Measurements from ENCODE around the gene TMEM272. TPM values are rescaled to one million over a fixed set of nuclear protein-coding genes. Genes with fewer than 3 reads are reported as not detected.
A peak's percentile ranks its signal among the peaks of the same experiment; 100 is the strongest.

The TMEM272 gene
- total and polyA plus RNA-seq, 9 of the 15 experiments (the other 6 are each of a cell fraction or from before 2014, with no cell fraction given): 0.04 to 0.16 (median 0.06) TPM; not detected in 2

DNA sequence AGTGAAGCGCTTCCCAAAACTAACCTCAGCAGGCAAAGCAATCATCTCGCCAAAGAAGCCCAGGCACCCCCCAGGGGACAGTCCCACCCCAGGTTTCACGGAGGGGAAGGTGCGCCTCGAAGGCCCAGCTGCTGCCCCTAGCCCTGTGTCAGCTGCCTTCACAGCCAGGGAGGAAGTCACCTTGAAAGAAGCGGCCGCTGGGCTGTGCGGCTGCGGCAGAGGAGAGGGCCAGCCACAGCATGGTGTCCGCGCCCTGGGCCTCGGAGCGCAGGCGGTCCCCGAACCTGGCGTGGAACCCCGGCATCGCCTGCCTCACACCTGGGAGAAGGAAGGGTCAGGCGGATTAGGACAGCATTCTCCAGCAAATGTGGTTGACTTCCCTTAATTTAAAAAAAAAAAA lies 76.0 kb downstream of the TMEM272 start:
- WGBS (ENCODE audit: insufficient coverage, low coverage, missing lambda C conversion rate): 73% methylated on average over 6 of the region's 19 CpGs
- no peak overlapping the region for H3K9ac ChIP-seq (ENCODE audit: insufficient read depth in 1 of 2, low read depth in 2 of 2, low read length in 2 of 2)
- no peaks in the 10 kb centered on the region for H3K9me3 ChIP-seq (replicated peaks; ENCODE audit: control insufficient read depth, insufficient read depth, low read depth, low read length)
- FAIRE-seq: no peak
- peaks cover 0 to 3% of the 10 kb centered on the region in 2 experiments; a peak in 2 of 5 replicates for H3K4me1 ChIP-seq (replicated peaks in 1 of 2; ENCODE audit: control insufficient read depth in 2 of 2, insufficient read depth in 2 of 2, low read length in 2 of 2)
- intact Hi-C loops (cut with micrococcal nuclease) (no loop called here), in situ Hi-C loops (cut with MboI) (no loop called here)
- no peaks in the 10 kb centered on the region for H3K9me1 ChIP-seq (ENCODE audit: control insufficient read depth, insufficient read depth, low read length)
- no peak overlapping the region for H3K27ac ChIP-seq (ENCODE audit: extremely low read depth, low read depth, low read length)
- no peak overlapping the region for H2AFZ ChIP-seq (ENCODE audit: low read depth, low read length)
- no peak; the same call in 2 of the 3 replicates for ATAC-seq
- H3K4me3 ChIP-seq: no peak overlapping the region
- H3K27me3 ChIP-seq (ENCODE audit: control insufficient read depth in 2 of 2, insufficient read depth in 2 of 2, low read length in 2 of 2): no peaks in the 10 kb centered on the region
- DNase-seq (ENCODE audit: extremely low read depth in 1 of 4, low spot score in 3 of 4): no peak
- ChIA-PET POLR2A (interaction anchor here (2.0 kb wide), 1 partner anchor 10 kb away, joined by 4 read pairs; no protein-coding TSS in a partner anchor), CTCF (ENCODE audit: low intra/inter-chr PET ratio) (no interaction called here)
- BruUV-seq (replicated peaks): no TSS peak
- H4K20me1 ChIP-seq (replicated peaks; ENCODE audit: control insufficient read depth, insufficient read depth, low read length): no peaks in the 10 kb centered on the region
- no peaks in the 10 kb centered on the region for H3K79me2 ChIP-seq (ENCODE audit: control insufficient read depth, insufficient read depth, low read length)
- H3K4me2 ChIP-seq (ENCODE audit: insufficient read depth, low read length): no peak overlapping the region
- TF ChIP-seq POLR2G (IDR thresholded peaks at IDR 0.05; ENCODE audit: low read depth, low read length) (peak; percentile 48), RBM22 (IDR thresholded peaks at IDR 0.05; ENCODE audit: low read depth, low read length, poor library complexity, severe bottlenecking) (peak; percentile 9), PPARD (CRISPR knock-in tag; IDR thresholded peaks at IDR 0.05) (no peak)
- no peaks in the 10 kb centered on the region for H3K36me3 ChIP-seq (ENCODE audit: control insufficient read depth, insufficient read depth, low read length)

DNA sequence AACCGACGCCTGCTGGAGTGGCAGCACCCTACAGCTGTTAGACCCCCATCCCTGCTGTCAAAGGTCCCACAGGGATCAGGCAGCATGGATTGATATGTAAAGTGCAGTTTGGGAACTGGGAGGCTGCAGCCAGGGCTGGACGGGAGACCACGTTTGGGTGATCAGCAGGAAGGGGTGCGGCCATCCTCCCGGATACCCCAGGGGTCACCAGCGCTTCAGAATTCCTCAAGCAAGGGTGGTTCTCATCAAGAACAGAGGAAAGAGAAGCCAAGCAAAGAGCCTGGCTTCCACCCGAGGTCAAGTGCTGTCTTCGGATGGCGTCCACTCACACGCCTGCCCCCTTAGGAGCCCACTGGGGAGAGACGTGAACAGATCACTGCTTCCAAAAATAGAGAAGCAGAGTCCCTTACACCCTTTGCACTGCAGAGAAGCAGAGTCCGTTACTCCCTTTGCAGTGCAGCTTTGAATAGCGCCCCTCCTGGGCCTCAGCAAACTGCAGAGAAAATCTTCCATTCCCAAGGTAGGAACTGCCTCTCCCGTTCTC lies 76.5 kb downstream of the TMEM272 start:
- ATAC-seq (peak; percentile 67), FAIRE-seq (no peak), DNase-seq (ENCODE audit: extremely low read depth in 1 of 4, low spot score in 3 of 4) (no peak)
- ChIA-PET POLR2A (interaction anchor here (2.0 kb wide), 1 partner anchor 9 kb away, joined by 4 read pairs; no protein-coding TSS in a partner anchor), CTCF (ENCODE audit: low intra/inter-chr PET ratio) (no interaction called here)
- H3K4me1 ChIP-seq (replicated peaks in 1 of 2; ENCODE audit: control insufficient read depth in 2 of 2, insufficient read depth in 2 of 2, low read length in 2 of 2): peaks cover 0 to 3% of the 10 kb centered on the region in 2 experiments; a peak in 2 of 5 replicates
- no peaks in the 10 kb centered on the region for H4K20me1 ChIP-seq (replicated peaks; ENCODE audit: control insufficient read depth, insufficient read depth, low read length)
- H3K4me3 ChIP-seq: no peak overlapping the region
- no peaks in the 10 kb centered on the region for H3K9me1 ChIP-seq (ENCODE audit: control insufficient read depth, insufficient read depth, low read length)
- peak in 2 of 3 experiments; percentile 21 to 35; a peak in 3 of 6 replicates for TF ChIP-seq CTCF (IDR thresholded peaks at IDR 0.05 in 2 of 3, conservative IDR thresholded peaks at IDR 0.05 in 1 of 3; ENCODE audit: insufficient read depth in 2 of 3, low read depth in 1 of 3, low read length in 3 of 3)
- no peak for TF ChIP-seq POLR3G (IDR thresholded peaks at IDR 0.05; ENCODE audit: extremely low read depth, insufficient read length, insufficient replicate concordance)
- TF ChIP-seq, protein P1, sequence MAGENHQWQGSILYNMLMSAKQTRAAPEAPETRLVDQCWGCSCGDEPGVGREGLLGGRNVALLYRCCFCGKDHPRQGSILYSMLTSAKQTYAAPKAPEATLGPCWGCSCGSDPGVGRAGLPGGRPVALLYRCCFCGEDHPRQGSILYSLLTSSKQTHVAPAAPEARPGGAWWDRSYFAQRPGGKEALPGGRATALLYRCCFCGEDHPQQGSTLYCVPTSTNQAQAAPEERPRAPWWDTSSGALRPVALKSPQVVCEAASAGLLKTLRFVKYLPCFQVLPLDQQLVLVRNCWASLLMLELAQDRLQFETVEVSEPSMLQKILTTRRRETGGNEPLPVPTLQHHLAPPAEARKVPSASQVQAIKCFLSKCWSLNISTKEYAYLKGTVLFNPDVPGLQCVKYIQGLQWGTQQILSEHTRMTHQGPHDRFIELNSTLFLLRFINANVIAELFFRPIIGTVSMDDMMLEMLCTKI (IDR thresholded peaks at IDR 0.05; ENCODE audit: partially characterized antibody): no peak
- intact Hi-C loops (cut with micrococcal nuclease) (no loop called here), in situ Hi-C loops (cut with MboI) (no loop called here)
- no peak overlapping the region for H2AFZ ChIP-seq (ENCODE audit: low read depth, low read length)
- no peaks in the 10 kb centered on the region for H3K27me3 ChIP-seq (ENCODE audit: control insufficient read depth in 2 of 2, insufficient read depth in 2 of 2, low read length in 2 of 2)
- no peaks in the 10 kb centered on the region for H3K9me3 ChIP-seq (replicated peaks; ENCODE audit: control insufficient read depth, insufficient read depth, low read depth, low read length)
- peak overlapping the region in 1 of 2 experiments; percentile 52; a peak in 1 of 4 replicates for H3K9ac ChIP-seq (ENCODE audit: insufficient read depth in 1 of 2, low read depth in 2 of 2, low read length in 2 of 2)
- no peaks in the 10 kb centered on the region for H3K36me3 ChIP-seq (ENCODE audit: control insufficient read depth, insufficient read depth, low read length)
- no peak overlapping the region for H3K4me2 ChIP-seq (ENCODE audit: insufficient read depth, low read length)
- BruUV-seq (replicated peaks): no TSS peak
- H3K27ac ChIP-seq (ENCODE audit: extremely low read depth, low read depth, low read length): no peak overlapping the region
- 64% methylated on average over 10 of the region's 15 CpGs for WGBS (ENCODE audit: insufficient coverage, low coverage, missing lambda C conversion rate)
- no peaks in the 10 kb centered on the region for H3K79me2 ChIP-seq (ENCODE audit: control insufficient read depth, insufficient read depth, low read length)
